ENCODE data around the gene ELK4.

DNA sequence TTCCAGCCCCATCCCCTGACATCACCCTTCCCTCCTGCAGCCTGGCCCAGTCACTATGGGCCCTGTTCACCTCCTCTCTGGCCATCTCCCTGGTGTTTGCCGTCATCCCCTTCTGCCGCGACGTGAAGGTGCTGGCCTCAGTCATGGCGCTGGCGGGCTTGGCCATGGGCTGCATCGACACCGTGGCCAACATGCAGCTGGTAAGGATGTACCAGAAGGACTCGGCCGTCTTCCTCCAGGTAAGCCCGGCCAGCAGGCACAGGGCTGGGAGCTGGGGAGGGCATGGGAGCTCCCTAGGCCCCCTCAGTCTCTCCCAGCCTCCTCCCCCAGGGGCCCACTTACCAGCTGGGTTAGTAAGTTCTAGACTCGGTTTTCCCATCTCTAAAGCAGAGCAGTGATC lies 52.1 kb downstream of the ELK4 start:
- TF ChIP-seq, protein P1, sequence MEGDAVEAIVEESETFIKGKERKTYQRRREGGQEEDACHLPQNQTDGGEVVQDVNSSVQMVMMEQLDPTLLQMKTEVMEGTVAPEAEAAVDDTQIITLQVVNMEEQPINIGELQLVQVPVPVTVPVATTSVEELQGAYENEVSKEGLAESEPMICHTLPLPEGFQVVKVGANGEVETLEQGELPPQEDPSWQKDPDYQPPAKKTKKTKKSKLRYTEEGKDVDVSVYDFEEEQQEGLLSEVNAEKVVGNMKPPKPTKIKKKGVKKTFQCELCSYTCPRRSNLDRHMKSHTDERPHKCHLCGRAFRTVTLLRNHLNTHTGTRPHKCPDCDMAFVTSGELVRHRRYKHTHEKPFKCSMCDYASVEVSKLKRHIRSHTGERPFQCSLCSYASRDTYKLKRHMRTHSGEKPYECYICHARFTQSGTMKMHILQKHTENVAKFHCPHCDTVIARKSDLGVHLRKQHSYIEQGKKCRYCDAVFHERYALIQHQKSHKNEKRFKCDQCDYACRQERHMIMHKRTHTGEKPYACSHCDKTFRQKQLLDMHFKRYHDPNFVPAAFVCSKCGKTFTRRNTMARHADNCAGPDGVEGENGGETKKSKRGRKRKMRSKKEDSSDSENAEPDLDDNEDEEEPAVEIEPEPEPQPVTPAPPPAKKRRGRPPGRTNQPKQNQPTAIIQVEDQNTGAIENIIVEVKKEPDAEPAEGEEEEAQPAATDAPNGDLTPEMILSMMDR (IDR thresholded peaks at IDR 0.05), result no peak
- no peak for TF ChIP-seq ZFX (IDR thresholded peaks at IDR 0.05; ENCODE audit: borderline replicate concordance)

Measured in 22Rv1 (cell line).